Small intestine (tissue), 4 donors: ENCODE results near the gene RADIL. TPM values are rescaled to one million over a fixed set of nuclear protein-coding genes. Genes with fewer than 3 reads are reported as not detected.

ENCODE experiments used
- polyA plus RNA-seq, 4 donors: library from polyadenylated mRNA; stranded (reverse) in 3 of 4; unstranded in 1 of 4; fragments of 200-250 nt in 3 of 4; fragments of 120-200 nt in 1 of 4; gene quantifications; one replicate each; pipeline versions ENCODE4 v1.2.1 to v1.2.3, GENCODE V29; 2013
- donor health status: healthy with polysubstance abuse.
- donor health status: Bipolar disorder and iron deficiency.
- donor health status: healthy.

The RADIL gene
- polyA plus RNA-seq, 4 donors, result 0.18 to 3.2 (median 1.6) TPM; not detected in 1

Other genes starting within 250 kb of the RADIL start
- gene FOXK1, start 201.4 kb downstream of the RADIL start, polyA plus RNA-seq, result 10 to 100 TPM in 2 of 4 donors, 1 to 10 TPM in 2; 1.4 to 12.5 (median 6.2) TPM
- gene AP5Z1, start 108.1 kb downstream of the RADIL start, polyA plus RNA-seq, result 100 to 1,000 TPM in 1 of 4 donors, 10 to 100 TPM in 3; 35.8 to 116 (median 64.2) TPM
- gene PAPOLB, start 21.7 kb downstream of the RADIL start, polyA plus RNA-seq, result under 1 TPM in 1 of 4 donors, not detected in 3; 0.03 TPM
- under 1 TPM in 1 of 4 donors, not detected in 3; 0.12 TPM for gene MMD2, start 75.5 kb upstream of the RADIL start, polyA plus RNA-seq
- 10 to 100 TPM in 1 of 4 donors, 1 to 10 TPM in 3; 2.2 to 14.1 (median 3.5) TPM for gene RBAK, start 162.1 kb upstream of the RADIL start, polyA plus RNA-seq